HG03558 (cell line): ENCODE data around the gene SP6.

Experiments
- ATAC-seq: cut with Tn5 transposase; IDR thresholded peaks from one replicate; pipeline ENCODE4 v1.9.1; 2021; ENCODE audit warnings: moderate number of reproducible peaks; ENCODE audit not compliant: unreplicated experiment; ENCODE audit errors: extremely low read depth

The SP6 gene

GRCh38 chr17:47879776-47880454 lies 29.0 kb upstream of the SP6 start:
- ATAC-seq: no peak

- no peak for ATAC-seq
Observed at GRCh38 chr17:47879028-47879585, 28.1 kb upstream of the SP6 start.

- ATAC-seq: no peak
Observed at GRCh38 chr17:47878203-47879027, 27.5 kb upstream of the SP6 start.

GRCh38 chr17:47877368-47878034 lies 26.5 kb upstream of the SP6 start:
- ATAC-seq: no peak

GRCh38 chr17:47875011-47875985 lies 24.3 kb upstream of the SP6 start:
- no peak for ATAC-seq

GRCh38 chr17:47873200-47874090 lies 22.5 kb upstream of the SP6 start:
- ATAC-seq: no peak

GRCh38 chr17:47872651-47873161 lies 21.7 kb upstream of the SP6 start:
- ATAC-seq: no peak

GRCh38 chr17:47872019-47872650 lies 21.2 kb upstream of the SP6 start:
- ATAC-seq: no peak

GRCh38 chr17:47871048-47871447 lies 20.1 kb upstream of the SP6 start:
- no peak for ATAC-seq

GRCh38 chr17:47870056-47870455 lies 19.1 kb upstream of the SP6 start:
- no peak for ATAC-seq

- no peak for ATAC-seq
Observed at GRCh38 chr17:47869114-47869513, 18.2 kb upstream of the SP6 start.

GRCh38 chr17:47867813-47868533 lies 17.0 kb upstream of the SP6 start:
- no peak for ATAC-seq

- no peak for ATAC-seq
Observed at GRCh38 chr17:47866941-47867340, 16.0 kb upstream of the SP6 start.

GRCh38 chr17:47864791-47865216 lies 13.8 kb upstream of the SP6 start:
- ATAC-seq: no peak

- no peak for ATAC-seq
Observed at GRCh38 chr17:47862621-47863440, 11.9 kb upstream of the SP6 start.

- no peak for ATAC-seq
Observed at GRCh38 chr17:47860386-47860785, 9.4 kb upstream of the SP6 start.
